Activated T-cell treated with anti-CD3 and anti-CD28 coated beads, Interleukin-2, amount 50 U/mL, for 48 hours (primary cell): ENCODE data around the gene COPA.
"Not testable (repeated sequence)": the region's sequence is repeated elsewhere in the genome, so short reads cannot be mapped to it uniquely, and the experiment has no call there.

Source experiments
- DNase-seq, 2 experiments: peaks; one replicate each; pipeline ENCODE4 v3.0.0-alpha.2; 2020

Gene COPA

DNA sequence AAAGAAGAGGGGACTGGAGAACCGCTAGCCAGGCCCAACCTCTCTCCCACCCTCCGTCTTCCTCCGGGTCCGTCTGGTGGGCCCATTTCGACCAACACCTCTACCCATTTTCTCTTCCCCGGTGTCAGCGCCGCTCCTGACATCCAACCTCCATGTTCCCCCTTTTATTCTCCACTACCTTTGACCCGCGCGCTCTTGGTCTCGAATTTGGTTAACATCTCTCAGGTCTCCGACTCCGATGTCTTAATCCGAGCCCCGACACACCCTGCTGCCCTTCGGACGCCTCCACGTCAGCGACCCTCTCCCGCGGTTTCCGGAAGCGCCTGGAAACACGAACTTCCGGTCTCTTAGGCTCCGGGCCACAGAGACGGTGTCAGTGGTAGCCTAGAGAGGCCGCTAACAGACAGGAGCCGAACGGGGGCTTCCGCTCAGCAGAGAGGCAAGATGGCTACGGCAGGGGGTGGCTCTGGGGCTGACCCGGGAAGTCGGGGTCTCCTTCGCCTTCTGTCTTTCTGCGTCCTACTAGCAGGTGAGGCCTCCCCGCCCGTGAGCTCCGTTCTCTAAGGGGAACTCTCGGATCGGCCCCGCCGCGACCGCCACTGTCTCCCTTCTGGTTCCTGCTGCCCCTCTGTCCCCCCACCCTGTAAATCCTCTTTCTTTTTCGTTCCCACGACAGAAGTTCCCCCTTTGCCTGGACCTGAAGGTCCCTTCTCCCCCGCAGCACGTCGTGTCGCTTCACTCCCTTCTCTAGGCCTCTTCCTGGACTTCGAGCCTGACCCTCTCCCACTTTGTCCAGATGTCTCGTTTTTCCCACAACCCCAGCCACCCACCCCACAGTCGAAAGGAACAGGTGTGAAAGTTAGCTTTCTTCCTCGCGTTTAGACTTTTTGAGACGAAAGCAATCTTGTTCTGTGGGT lies at the start of gene COPA, which contains the start of gene NCSTN:
Gene COPA, minus strand, starts transcription at position 298 of the 917 bp plus-strand sequence. Its CDS starts 80 bp downstream, at position 218.
Gene NCSTN, plus strand, starts transcription at position 431 of the 917 bp plus-strand sequence. Its CDS starts 14 bp downstream, at position 445.
- peak; percentile 92 to 93 for DNase-seq

DNA sequence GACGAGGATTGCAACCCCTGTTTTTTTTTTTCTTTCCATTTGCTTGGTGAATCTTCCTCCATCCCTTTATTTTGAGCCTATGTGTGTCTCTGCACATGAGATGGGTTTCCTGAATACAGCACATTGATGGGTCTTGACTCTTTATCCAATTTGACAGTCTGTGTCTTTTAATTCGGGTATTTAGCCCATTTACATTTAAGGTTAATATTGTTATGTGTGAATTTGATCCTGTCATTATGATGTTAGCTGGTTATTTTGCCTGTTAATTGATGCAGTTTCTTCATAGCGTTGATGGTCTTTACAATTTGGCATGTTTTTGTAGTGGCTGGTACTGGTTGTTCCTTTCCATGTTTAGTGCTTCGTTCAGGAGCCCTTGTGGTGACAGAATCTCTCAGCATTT lies 45.4 kb upstream of the COPA start:
- not testable (repeated sequence) for DNase-seq

GRCh38 chr1:160384812-160385211 lies 41.8 kb upstream of the COPA start:
- DNase-seq = not testable (repeated sequence)

DNA sequence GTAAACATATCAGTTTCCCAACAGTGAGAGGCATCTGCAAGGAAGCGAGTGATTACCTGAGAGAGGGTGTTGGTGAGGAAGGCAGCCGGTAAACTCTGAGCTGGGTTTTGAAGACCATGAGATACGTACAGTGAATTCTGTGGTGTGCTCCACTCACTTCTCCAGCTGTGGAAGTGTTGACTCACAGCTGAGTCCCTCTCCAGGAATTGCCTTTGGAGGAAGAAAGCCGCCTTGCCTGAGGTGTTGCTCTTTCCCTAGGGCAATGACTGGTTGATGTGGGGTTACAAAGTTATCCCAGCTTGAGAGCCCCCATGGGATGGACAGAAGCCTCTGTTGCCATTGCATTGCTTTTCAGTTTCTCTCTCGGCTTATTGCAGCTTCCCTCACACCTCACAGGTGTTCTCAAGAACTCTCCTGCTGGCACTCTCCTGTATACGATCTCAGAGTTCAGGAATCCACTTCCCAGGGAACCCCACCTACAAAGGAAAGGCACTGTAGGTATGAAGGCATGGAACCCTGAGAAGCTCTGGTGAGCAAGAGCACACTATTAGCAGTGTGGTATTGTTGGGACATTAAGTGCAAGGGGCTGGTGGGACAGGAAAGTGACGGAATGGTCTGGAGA lies 34.6 kb upstream of the COPA start:
- peak in 1 of 2 experiments; percentile 13 for DNase-seq

DNA sequence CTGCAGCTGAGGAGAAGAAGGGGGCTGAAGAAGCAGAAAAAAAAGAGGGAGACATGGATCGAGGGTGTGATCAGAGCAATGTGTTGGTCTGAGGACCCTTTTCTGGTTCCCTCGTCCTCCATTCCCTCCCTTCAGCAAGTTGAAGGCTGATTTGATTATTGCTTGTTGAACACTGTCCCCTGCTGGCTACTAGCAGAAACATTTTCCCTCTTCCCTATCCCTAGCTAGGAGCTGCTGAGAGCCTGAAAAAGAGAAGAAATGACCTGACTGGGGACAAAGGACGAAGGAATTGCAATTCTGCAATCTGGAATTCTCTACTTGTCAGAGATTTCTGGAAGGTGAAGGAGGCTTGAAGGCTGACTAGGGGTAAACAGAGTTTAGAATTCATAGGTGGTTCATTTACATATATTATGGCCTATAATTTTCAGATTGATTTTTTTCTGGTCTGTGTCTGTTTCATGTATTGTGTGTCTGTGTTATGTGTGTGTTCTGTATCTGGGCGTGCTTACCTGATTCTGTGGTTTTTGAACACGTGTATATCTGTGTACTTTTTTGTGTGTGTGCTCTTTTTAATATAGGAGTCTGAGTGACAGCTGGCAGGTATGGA lies 33.6 kb upstream of the COPA start:
- peak; percentile 20 to 40 for DNase-seq

DNA sequence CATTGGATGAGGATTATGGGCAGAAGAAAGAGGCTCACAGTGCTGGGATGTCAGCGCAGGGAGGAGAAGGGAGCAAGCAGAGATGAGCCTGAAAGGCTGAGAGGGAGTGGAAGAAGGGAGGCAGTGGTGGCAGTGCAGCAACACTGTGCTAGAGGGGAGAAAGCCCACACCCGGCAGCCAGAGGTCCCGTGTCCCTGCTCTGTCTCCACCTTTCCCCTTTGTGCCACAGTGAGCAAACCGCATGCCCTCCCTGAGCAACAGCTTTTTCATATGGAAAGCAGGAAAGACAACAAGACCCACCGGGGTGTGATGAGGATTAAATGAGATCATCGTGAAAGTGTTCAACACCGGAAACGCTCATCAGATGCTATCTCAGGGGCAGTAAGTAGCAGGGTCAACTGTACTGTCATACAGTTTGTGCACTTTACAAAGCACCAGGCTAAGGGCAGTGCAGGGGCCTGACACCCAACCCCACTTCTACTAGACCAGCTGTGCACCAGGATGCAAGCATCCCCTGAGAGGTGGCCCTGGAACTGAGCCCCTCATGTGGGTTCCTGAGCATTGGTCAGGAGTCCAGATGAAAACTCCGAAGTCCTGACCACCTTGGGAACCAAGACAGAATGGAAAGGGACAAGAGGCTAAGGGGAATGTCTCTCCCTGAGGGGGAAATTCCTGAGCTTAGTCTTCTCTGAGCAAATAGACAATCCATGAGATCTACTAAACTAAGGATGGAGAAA lies 32.9 kb upstream of the COPA start:
- peak; percentile 27 to 30 for DNase-seq

GRCh38 chr1:160374306-160375110 lies 31.5 kb upstream of the COPA start:
- DNase-seq = peak in 1 of 2 experiments; percentile 4

- no peak for DNase-seq
These were observed 30.6 kb upstream of the COPA start for GRCh38 chr1:160373696-160374095.

GRCh38 chr1:160371756-160372155 lies 28.7 kb upstream of the COPA start:
- DNase-seq = no peak

- DNase-seq = no peak
These were observed 28.2 kb upstream of the COPA start for GRCh38 chr1:160371346-160371631.

DNA sequence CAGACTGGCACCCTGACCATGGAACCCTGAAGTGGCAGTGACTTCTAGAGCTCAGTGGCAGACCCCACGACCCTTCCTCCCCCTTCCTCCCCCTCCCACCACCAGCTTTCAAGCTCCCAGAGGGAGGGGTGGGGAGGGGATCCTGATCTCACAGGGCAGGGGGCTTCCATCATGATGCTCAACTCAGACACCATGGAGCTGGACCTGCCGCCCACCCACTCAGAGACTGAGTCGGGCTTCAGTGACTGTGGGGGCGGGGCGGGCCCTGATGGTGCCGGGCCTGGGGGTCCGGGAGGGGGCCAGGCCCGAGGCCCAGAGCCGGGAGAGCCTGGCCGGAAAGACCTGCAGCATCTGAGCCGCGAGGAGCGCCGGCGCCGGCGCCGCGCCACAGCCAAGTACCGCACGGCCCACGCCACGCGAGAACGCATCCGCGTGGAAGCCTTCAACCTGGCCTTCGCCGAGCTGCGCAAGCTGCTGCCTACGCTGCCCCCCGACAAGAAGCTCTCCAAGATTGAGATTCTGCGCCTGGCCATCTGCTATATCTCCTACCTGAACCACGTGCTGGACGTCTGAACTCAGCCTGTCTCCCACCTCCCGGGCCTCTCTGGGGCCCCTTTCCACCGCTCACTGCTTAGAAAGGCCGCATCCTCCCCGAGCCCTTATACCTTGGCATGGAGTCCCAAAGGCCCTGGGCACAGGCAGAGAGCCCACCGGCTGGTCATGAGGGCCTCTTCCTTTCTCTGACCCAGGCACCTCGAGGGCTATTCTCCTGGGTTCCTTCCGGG lies 27.7 kb upstream of the COPA start:
- DNase-seq = no peak

DNA sequence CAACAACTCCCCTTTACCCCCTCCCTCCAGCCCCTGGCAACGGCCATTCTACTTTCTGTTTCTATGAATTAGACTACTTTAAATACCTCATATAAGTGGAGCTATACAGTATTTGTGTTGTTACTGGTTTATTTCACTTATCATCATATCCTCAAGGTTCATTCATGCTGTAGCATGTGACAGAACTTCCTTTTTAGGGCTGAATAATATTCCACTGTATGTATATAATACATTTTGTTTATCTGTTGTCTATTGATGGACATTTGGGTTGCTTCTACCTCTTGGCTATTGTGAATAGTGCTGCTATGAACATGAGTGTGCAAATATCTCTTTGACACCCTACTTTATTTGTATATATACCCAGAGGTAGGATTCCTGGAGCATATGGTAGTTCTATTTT lies 26.0 kb upstream of the COPA start:
- no peak for DNase-seq

GRCh38 chr1:160367934-160368923 lies 25.2 kb upstream of the COPA start:
- DNase-seq = no peak

DNA sequence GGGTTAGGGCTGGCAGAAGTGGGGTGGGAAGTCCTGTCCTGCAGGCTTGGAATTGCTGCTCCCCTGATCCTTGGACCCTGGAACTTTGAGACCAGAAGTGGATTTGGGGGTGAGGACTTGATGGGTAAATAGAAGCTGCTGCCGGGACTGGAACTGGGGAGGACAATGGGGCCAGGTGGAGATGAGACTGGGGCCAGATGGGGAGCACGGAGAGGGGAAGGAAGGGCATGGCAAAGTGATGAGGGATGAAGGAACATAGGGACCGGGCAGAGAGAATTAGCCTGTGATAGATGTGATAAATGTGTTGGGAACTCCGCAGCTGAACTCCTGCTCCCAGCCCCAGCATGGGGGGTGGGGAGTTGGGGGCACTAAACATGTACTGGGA lies 24.5 kb upstream of the COPA start:
- DNase-seq = no peak

DNA sequence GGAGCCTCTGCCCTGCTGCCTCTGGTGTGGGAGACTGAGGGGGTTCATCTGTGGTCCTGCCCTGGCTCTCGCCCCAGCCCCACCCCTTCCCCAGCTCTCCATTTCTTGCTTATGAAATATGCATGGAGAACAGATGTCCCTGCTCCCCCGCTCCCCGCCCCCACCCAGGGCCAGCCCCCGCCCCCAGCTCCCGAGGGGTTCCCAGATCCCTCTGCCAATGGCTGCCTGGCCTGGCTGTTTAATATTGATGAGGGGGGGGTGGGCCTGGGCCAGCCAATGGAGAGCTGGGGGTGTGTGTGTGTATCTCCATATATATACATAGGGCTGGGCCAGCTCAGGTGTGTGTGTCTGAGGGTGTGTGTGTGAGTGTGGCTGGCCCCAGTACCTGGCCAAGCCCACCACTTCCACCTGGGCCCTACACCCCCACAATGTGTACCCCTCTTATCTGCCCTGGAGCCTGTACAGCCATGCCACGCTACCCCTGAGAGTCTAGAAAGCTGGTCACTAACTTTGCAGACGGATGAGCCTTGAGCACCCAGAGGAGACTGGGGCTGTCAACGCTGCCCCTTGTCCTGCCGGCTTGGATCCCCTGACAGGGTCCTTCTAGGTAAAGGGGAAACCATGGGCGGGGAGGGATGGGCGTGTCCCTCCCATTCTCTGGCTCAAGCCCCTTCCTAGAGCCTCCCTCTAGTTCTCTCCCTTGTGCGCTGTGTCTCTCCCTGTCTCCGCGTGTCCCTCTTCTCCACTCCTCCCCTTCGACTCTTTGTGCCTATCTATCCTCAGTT lies 23.9 kb upstream of the COPA start, which contains the start of gene NHLH1:
Gene NHLH1, plus strand, starts transcription at position 341 of the 785 bp plus-strand sequence. CDS start 3,661 bp downstream, outside the sequence.
- DNase-seq = no peak

DNA sequence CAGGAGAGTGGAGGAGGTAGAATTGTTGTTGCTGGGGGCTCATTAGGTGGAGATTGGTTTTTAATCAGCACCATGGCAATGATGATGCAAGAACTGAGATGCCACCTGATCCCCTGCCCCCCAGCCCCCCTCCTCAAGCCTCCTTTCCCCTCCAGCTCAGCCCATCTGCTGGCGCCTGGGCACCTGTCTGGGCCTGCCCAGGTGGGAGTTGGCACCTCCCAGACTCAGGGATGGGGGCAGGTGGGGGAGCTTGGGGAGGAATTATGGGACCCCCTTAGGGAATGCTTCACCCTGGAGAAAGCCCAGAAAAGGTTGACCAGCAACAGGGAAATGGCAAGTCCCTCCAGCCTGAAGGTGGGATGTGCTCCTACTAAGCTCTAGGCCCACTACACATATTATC lies 22.3 kb upstream of the COPA start:
- no peak for DNase-seq

- no peak for DNase-seq
These were observed 21.1 kb upstream of the COPA start for GRCh38 chr1:160363951-160364735.

DNA sequence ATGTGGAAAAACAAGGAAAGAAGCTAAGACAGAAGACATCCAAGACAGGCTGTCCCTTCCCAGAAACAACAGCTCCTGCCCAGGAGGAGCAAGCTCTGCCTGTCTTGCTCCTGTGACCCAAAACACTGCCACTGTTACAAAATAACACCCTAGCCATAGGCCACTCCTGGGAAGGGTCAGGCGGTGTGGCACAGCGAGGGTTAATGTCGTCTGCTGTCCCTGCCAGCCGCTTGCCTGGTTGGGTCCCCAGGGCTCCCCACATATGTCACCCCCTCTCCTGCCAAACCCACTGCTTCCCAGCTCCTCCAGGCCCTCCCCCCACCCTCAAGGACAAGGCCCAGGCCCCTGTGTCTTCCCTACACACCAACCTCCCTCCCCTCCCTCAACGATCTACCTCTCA lies 20.0 kb upstream of the COPA start:
- DNase-seq = no peak
